Bronchial epithelial cell (primary cell): Measurements from ENCODE around the gene PKNOX2. TPM values are rescaled to one million over a fixed set of nuclear protein-coding genes. Genes with fewer than 3 reads are reported as not detected.

Experiments used
- DNase-seq: peaks from one replicate; pipeline ENCODE4 v3.0.0-alpha.2; 2010; ENCODE audit warnings: low read depth
- FAIRE-seq: peaks from 2 replicates; lab custom pipeline; 2011; peaks lifted over from hg19 to GRCh38; lab: Jason Lieb, UNC
- H3K27me3 ChIP-seq: 2 replicates; pipeline ENCODE4 v1.5.1; 2011; ENCODE audit warnings: low read length; ENCODE audit not compliant: control insufficient read depth, insufficient read depth
- H3K36me3 ChIP-seq: 2 replicates; pipeline ENCODE4 v1.5.1; 2011; ENCODE audit warnings: low read length; ENCODE audit not compliant: control insufficient read depth, insufficient read depth
- H3K4me3 ChIP-seq: 2 replicates; pipeline ENCODE4 v1.5.1; 2011; ENCODE audit warnings: mild to moderate bottlenecking, low read depth, low read length, control low read depth
- CTCF ChIP-seq: IDR thresholded peaks from 2 replicates; pipeline ENCODE4 v1.5.1; 2011; ENCODE audit warnings: mild to moderate bottlenecking, moderate library complexity, low read length, control low read depth, inconsistent platforms; ENCODE audit not compliant: insufficient read depth, severe bottlenecking
- total RNA-seq: library from RNA; depleted of rRNA; stranded (reverse); fragments of >200 nt; gene quantifications from 2 replicates; pipeline ENCODE4 v1.2.1, GENCODE V29; 2014

The PKNOX2 gene
- total RNA-seq, 1 donor from 2014 or later = not detected

- Histone ChIP-seq H3K27me3 (no peaks in the 10 kb centered on the region), H3K4me3 (no peak overlapping the region), H3K36me3 (no peaks in the 10 kb centered on the region)
- DNase-seq (peak; percentile 69), FAIRE-seq (no peak)
- no peak for TF ChIP-seq CTCF
Observed at GRCh38 chr11:125128450-125128849, 36.1 kb upstream of the PKNOX2 start.

DNA sequence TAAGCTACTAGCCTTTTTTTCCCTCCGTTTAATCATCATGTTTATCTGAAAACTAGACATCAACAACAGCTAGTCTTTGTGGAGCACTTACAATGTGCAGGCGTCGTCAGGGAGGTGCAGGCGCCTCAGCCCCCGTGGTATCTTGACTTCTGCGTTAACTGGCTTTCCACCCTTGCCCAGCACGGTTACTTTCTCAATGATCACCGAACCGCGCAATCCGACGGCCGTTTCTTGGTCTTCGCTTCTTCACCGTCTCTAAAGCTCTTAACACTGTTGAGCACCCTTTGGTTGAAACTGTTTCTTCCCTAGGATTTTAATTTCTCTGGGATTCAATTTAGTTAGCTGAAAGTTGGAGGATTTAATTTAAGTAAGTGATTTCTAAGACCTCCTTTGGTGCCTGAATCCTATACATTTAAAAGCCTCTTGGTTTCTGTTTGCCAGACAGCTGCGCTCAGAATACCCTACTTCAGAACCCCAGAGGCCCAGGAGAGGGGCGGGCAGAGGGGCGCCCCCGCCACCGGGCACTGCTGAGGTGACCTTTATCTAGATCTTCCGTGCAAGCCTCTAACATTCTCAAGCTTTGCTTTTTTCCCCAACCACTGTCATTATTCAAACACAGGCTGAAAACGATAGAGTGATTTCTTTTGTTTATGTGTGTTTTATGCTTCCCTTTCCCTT is 35.1 kb upstream of the PKNOX2 start:
- FAIRE-seq = no peak
- no peak overlapping the region for H3K4me3 ChIP-seq
- no peaks in the 10 kb centered on the region for H3K27me3 ChIP-seq

GRCh38 chr11:125132071-125132470 is 32.5 kb upstream of the PKNOX2 start:
- no peak for TF ChIP-seq CTCF
- H3K27me3 ChIP-seq = no peaks in the 10 kb centered on the region
- H3K4me3 ChIP-seq = no peak overlapping the region
- DNase-seq = peak; percentile 82
- FAIRE-seq = no peak
- H3K36me3 ChIP-seq = no peaks in the 10 kb centered on the region

More for the DNA sequence above, 35.1 kb upstream of the PKNOX2 start:
- TF ChIP-seq CTCF = no peak
- no peak for DNase-seq
- no peaks in the 10 kb centered on the region for H3K36me3 ChIP-seq

- TF ChIP-seq CTCF = no peak
- no peak for FAIRE-seq
- no peak overlapping the region for H3K4me3 ChIP-seq
- H3K27me3 ChIP-seq = no peaks in the 10 kb centered on the region
- no peaks in the 10 kb centered on the region for H3K36me3 ChIP-seq
- DNase-seq = no peak
Observed at GRCh38 chr11:125132596-125132995, 32.0 kb upstream of the PKNOX2 start.

DNA sequence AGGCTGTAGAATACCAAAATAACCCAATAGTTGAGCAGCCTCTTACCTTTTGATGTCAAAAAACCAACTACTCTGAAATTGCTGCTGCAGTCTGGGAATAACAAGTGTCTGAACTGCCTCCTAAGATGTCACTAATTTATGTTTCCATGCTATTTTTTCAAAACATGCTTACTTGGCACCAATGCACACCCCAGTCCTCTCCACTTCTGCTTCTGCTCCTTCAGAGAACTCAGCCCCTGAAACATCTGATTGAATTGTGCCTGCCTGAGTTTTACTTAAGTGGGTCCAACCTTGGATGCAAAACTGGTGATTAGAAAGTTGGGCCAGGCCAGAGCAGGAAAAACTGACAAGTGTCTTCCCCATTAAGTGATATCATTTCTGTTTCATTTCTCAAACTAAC is 28.6 kb upstream of the PKNOX2 start:
- no peak for TF ChIP-seq CTCF
- no peak for FAIRE-seq
- Histone ChIP-seq H3K27me3 (no peaks in the 10 kb centered on the region), H3K36me3 (no peaks in the 10 kb centered on the region), H3K4me3 (no peak overlapping the region)
- no peak for DNase-seq

DNA sequence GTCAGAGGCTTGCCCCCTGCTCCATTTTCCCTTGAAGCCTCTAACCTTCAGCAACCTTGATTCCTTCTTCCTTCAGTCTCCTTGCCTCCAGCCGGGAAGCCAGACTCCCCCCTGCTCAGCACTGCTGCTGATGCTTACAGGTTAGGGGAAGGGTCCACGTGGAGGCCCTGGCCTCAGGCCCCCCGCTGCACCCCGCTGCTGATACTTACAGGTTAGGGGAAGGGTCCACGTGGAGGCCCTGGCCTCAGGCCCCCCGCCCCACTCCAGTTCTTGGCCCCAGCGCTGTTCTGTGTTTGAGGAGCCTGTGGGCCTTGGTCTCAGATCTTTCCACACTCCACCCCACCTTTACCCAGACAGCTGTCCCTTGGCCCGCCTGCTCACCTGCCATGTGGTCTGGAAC is 25.6 kb upstream of the PKNOX2 start:
- FAIRE-seq (no peak), DNase-seq (no peak)
- TF ChIP-seq CTCF = no peak

More for the DNA sequence above, 25.6 kb upstream of the PKNOX2 start:
- no peaks in the 10 kb centered on the region for H3K27me3 ChIP-seq
- H3K36me3 ChIP-seq = no peaks in the 10 kb centered on the region
- no peak overlapping the region for H3K4me3 ChIP-seq
